ENCODE results near the gene TIMM9. TPM values are rescaled to one million over a fixed set of nuclear protein-coding genes. Genes with fewer than 3 reads are reported as not detected.
"Not testable (repeated sequence)": the region's sequence is repeated elsewhere in the genome, so short reads cannot be mapped to it uniquely, and the experiment has no call there.

The TIMM9 gene, protein sequence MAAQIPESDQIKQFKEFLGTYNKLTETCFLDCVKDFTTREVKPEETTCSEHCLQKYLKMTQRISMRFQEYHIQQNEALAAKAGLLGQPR
- 32.3 and 37.7 TPM in 2 replicates for total RNA-seq

- DNase-seq (ENCODE audit: extremely low read depth, low read depth, low spot score): peak; percentile 96
These were observed at the start of gene TIMM9, which contains the start of gene KIAA0586 for GRCh38 chr14:58427281-58428117. TSS of gene TIMM9 (minus strand) at chr14:58427531. CDS start at chr14:58411945, 15,586 bp downstream. TSS of gene KIAA0586 (plus strand) at chr14:58427719. CDS start at chr14:58428265, 546 bp downstream.

- DNase-seq (ENCODE audit: extremely low read depth, low read depth, low spot score): no peak
These were observed 49.0 kb upstream of the TIMM9 start for GRCh38 chr14:58476320-58476719.

DNA sequence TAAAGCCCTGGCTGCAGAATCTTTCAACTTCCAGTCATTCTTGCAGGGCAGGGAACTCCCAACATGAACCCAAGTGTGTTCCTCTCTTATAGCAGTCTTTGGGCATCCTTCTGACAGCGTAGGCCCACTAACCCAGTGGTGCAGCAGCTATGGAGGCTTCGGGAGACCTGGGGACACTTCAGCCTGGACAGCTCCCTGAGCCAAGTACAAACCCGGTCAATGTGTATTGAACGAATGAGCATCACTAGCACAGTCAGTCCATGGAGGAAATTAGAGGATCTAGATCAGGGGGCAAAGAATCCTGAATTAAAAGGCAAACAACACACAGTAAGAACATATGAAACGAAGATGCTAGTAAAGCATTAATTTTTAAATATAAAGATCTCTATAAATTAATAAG, 42.0 kb upstream of the TIMM9 start:
- no peak for DNase-seq (ENCODE audit: extremely low read depth, low read depth, low spot score)

DNA sequence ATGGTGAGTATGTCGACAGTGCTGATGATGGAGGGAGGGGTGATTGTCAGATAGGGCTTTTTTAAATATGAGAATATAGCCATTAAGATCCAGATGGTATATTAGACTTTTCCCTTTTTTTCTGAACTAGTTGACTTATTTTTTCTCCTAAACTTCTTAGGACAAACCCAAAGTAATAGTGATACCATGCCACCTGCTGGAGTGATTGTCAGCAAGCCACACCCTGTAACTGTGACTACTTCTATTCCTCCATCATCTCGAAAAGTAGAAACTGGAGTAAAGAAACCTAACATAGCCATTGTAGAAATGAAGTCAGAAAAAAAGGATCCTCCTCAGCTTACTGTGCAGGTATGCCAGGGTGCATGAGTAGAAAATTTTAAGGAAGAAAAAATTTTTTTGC, 40.2 kb upstream of the TIMM9 start:
- DNase-seq (ENCODE audit: extremely low read depth, low read depth, low spot score): no peak

GRCh38 chr14:58466459-58466858, 39.1 kb upstream of the TIMM9 start:
- DNase-seq (ENCODE audit: extremely low read depth, low read depth, low spot score): no peak

DNA sequence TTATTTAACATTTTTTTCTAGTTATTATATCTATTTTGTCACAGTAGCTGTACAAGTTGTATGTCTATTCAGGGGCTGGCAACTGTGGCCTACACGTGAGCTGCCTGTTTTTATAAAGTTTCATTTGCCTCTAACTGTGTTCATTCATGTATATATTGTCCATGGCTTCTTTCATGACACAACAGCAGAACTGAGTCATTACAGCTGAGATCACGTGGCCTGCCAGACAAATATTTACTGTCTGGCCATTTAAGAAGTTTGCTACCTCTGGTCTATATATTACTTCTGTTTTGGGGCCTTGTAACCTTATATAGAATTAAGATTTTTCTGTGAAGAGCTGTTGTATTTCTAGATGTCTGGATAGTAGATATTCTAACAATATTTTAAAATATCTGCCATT, 38.1 kb upstream of the TIMM9 start:
- DNase-seq (ENCODE audit: extremely low read depth, low read depth, low spot score): no peak

DNA sequence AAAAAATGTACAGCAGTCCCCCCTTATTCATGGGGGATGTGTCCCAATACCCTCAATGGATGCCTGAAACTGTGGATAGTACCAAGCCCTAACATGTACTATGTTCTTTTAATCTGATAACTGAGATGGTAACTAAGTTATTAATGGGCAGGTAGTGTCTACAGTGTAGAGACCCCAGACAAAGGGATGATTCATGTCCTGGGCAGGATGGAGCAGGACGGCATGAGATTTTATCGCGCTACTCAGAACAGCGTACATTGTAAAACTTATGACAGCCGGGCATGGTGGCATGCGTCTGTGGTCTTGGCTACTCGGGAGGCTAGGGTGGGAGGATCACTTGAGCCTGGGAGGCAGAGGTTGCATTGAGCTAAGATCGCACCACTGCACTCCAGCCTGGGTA, 37.3 kb upstream of the TIMM9 start:
- DNase-seq (ENCODE audit: extremely low read depth, low read depth, low spot score): no peak

GRCh38 chr14:58463147-58463546, 35.8 kb upstream of the TIMM9 start:
- no peak for DNase-seq (ENCODE audit: extremely low read depth, low read depth, low spot score)

GRCh38 chr14:58460772-58461171, 33.4 kb upstream of the TIMM9 start:
- no peak for DNase-seq (ENCODE audit: extremely low read depth, low read depth, low spot score)

DNA sequence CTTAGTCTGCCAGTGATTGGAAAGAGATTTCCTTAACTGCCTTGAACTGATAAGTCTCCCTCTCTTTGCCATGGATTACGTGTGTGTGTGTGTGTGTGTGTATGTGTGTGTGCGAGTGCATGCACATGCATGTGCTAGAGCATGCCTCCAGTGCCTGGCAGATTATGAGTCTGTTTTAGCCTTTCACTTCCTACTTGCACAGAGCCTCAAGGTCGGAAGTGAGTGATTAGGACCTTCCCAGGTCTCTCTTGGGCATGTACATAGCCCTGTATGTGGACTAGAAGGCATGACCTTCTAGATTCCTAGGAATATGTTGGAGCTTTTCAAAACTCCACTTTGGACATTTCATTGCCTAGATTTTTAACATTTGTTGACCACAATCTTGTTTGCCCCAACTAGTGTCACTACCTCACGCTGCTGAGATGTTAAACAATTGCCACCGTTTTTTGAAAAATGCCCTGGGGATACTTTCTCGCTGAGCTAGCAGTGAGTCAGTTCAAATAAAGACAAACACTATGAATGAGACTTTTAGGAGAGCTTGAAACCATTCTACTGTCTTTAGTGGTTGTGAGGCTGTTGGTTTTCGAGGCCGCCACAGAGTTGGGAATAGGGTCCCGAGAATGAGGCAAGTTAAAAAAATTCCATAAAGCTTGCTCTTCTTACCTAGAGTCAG, 28.4 kb upstream of the TIMM9 start:
- DNase-seq (ENCODE audit: extremely low read depth, low read depth, low spot score): no peak

DNA sequence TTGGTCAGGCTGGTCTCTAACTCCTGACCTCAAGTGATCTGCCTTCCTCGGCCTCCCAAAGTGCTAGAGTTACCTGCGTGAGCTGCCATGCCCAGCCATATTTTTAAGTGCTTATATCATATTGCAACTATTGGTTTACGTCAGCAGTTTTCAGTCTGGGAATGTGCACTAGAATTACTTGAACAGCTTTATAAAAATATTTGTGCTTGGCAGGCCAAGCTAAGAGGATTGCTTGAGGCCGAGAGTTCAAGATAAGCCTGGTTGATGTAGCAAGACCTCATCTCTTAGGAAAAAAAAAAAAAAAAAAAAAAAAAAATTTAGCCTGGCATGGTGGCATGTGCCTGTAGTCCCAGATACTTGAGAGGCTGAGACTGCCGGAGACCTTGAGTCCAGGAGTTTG, 17.3 kb upstream of the TIMM9 start:
- no peak for DNase-seq (ENCODE audit: extremely low read depth, low read depth, low spot score)

- no peak for DNase-seq (ENCODE audit: extremely low read depth, low read depth, low spot score)
These were observed 12.1 kb upstream of the TIMM9 start for GRCh38 chr14:58439476-58439875.

DNA sequence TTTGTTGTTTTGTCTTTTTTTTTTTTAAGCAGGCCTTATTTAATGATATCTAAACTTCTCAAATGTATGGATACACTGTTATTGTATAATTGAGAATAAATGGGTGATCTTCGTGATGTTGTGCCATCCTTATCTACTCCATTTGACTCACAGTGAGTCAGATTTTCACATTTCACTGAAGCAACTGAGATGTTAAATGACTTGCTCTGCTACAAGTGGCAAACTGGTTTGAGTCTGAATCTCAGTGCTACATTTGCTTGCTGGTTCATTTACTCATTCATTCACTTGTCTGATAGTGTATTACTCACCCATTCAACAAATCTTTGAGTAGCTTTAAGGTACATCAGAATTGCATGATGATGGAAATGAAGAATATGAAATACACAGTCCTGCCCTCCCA, 2.8 kb upstream of the TIMM9 start:
- no peak for DNase-seq (ENCODE audit: extremely low read depth, low read depth, low spot score)

DNA sequence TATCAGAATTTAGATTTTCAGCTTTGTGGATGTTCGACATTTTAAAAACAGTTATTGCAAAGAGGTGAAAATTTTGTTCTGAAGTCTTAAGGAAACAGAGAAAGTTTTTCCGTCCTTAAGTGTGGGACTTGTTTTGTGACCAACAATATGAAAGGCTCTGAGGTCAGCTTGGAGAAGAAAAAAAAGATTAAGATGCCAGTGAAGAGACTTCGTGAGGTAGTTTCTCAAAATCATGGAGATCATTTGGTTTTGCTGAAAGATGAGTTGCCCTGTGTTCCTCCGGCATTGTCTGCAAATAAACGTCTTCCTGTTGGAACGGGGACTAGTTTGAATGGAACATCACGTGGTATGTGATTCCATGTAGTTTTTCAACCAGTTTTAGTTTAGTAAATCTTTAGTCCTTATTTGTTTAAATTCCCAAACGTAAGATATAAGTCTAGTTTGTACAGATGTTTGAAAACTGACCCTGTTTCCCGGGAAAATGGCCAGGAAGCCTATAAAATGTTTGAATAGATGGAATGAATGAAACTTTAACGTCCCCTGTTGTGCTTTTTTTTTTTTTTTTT, 870 bp upstream of the TIMM9 start:
- DNase-seq (ENCODE audit: extremely low read depth, low read depth, low spot score): peak; percentile 54

DNA sequence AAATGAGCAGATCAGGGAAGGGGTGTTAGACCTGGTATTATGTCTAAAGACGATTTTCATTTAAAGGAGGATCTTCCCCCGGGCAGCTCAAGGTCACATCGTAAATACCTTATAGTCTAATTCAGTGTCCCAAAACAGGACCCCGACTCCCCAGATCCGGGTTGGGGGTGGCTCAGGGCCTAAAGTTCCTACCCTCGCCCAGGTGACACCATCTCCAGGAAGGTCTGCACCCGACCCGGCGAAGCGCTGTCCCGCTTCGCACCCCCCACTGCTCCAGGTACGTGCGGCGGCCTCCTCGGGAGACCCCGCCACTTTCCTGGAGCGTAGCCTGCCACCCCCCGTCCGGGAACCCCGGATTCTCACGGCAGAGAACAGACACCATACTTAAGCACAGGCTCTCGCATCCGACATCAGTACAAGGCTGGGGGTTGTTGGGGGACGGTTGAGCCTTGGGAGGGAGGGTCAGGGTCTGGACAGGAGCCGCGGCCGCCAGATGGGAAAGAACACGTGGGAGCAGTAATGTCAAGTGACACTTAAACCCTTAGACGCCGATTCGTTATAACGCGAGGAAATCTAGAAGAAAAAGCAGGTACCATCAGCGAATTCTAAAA, 556 bp downstream of the TIMM9 start:
- DNase-seq (ENCODE audit: extremely low read depth, low read depth, low spot score): no peak

- DNase-seq (ENCODE audit: extremely low read depth, low read depth, low spot score): not testable (repeated sequence)
These were observed 10.4 kb downstream of the TIMM9 start for GRCh38 chr14:58416934-58417333.

GRCh38 chr14:58415636-58416547, 11.4 kb downstream of the TIMM9 start:
- DNase-seq (ENCODE audit: extremely low read depth, low read depth, low spot score): no peak

DNA sequence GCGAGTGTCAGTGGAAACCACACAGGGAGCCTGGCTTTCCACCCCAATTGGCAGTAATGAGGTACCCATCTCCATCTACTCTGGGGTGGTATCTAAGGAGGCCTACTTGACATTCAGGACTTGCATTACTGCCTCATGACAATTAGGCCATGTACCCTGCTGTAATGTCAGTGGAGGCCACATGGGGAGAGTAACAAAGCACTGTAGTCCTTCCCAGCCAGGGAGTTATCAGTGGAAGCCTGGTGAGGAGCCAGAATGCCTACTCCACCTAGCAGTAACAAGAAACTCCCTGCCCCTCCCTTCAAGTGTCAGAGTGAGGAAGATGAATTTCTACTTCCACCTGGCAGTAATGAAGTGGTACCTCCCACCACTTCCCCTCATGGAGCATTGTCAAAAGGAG, 12.5 kb downstream of the TIMM9 start:
- DNase-seq (ENCODE audit: extremely low read depth, low read depth, low spot score): no peak

GRCh38 chr14:58408681-58409215, 18.6 kb downstream of the TIMM9 start:
- DNase-seq (ENCODE audit: extremely low read depth, low read depth, low spot score): no peak

GRCh38 chr14:58401587-58401986, 25.7 kb downstream of the TIMM9 start:
- no peak for DNase-seq (ENCODE audit: extremely low read depth, low read depth, low spot score)
